Transverse colon (tissue), 4 donors: ENCODE results near the gene CD209. TPM values are rescaled to one million over a fixed set of nuclear protein-coding genes. Genes with fewer than 3 reads are reported as not detected.

Experiments
- DNase-seq: peaks from one replicate; pipeline ENCODE4 v3.0.0-alpha.2; 2019
- H3K27ac ChIP-seq, 4 donors: fragments of 200-600 bp; sonication (generic); 2 replicates each; pipeline ENCODE4 v1.5.1; 2016 to 2018; ENCODE audit warnings: inconsistent platforms in 4 of 4
- H3K27me3 ChIP-seq: fragments of 200-600 bp; sonication (generic); 2 replicates; pipeline ENCODE4 v1.5.1; 2017; ENCODE audit warnings: inconsistent platforms
- H3K36me3 ChIP-seq, 4 donors: fragments of 200-600 bp; sonication (generic); 2 replicates each; pipeline ENCODE4 v1.5.1; 2017 to 2019; ENCODE audit warnings: inconsistent platforms in 4 of 4
- H3K4me1 ChIP-seq, 4 donors: fragments of 200-600 bp; sonication (generic); 2 replicates each; pipeline ENCODE4 v1.5.1; 2017 to 2020; ENCODE audit warnings: inconsistent platforms in 4 of 4
- H3K4me3 ChIP-seq, 4 donors: fragments of 200-600 bp; sonication (generic); 1 replicate in 1 of 4; 2 replicates in 3 of 4; pipeline versions ENCODE4 v1.5.1 to v1.6.1; 2017 to 2019; ENCODE audit warnings: inconsistent platforms in 4 of 4
- H3K9me3 ChIP-seq, 2 donors: fragments of 200-600 bp; sonication (generic); 2 replicates each; pipeline ENCODE4 v1.5.1; 2017 to 2019; ENCODE audit warnings: inconsistent platforms in 2 of 2
- CTCF ChIP-seq, 5 experiments: fragments of 200-600 bp in 3 of 5; fragments of 450-650 bp in 2 of 5; sonication (generic) in 3 of 5; IDR thresholded peaks; 1 replicate in 2 of 5; 2 replicates in 3 of 5; pipeline ENCODE4 v1.5.1; 2016 to 2017; ENCODE audit warnings: antibody characterized with exemption in 5 of 5, inconsistent platforms in 3 of 5, mild to moderate bottlenecking in 2 of 5, moderate library complexity in 1 of 5
- EP300 ChIP-seq: sonication (generic); formaldehyde crosslinking; IDR thresholded peaks from one replicate; pipeline ENCODE4 v1.6.1; 2017; ENCODE audit warnings: antibody characterized with exemption, low read depth
- POLR2A ChIP-seq: fragments of 450-650 bp; IDR thresholded peaks from one replicate; pipeline ENCODE4 v1.6.1; 2016; ENCODE audit warnings: antibody characterized with exemption, mild to moderate bottlenecking, moderate library complexity
- POLR2AphosphoS5 ChIP-seq, 3 donors: sonication (generic); formaldehyde crosslinking; IDR thresholded peaks; one replicate each; pipeline ENCODE4 v1.6.1; 2016; ENCODE audit warnings: antibody characterized with exemption in 3 of 3
- WGBS, 2 donors: methylation state at CpG; one replicate each; pipeline ENCODE4 v1.1.5; 2018; ENCODE audit warnings: low coverage in 1 of 2; 5-methylcytosine and 5-hydroxymethylcytosine counted together
- in situ Hi-C, 4 donors: fragments of 200-750 bp; cut with MboI; loops; one replicate each; pipeline versions ENCODE4 v1.15.0 to v1.15.1; 2017; ENCODE audit warnings: low sequenced_read_pairs in 3 of 4, low pct_ligation_motif_present in 1 of 4, low pct_unique_long_range_greater_than_20kb in 1 of 4
- intact Hi-C: fragments of 100-400 bp; cut with DNase I; formaldehyde crosslinking; loops from one replicate; pipeline ENCODE4 v1.15.1; 2023; ENCODE audit warnings: low total_unique reads
- total RNA-seq, 4 donors: library from RNA; depleted of rRNA; stranded (reverse); fragments of >200 nt; gene quantifications; one replicate each; pipeline ENCODE4 v1.1.0, GENCODE V29; 2016

Gene CD209
- total RNA-seq, 4 donors from 2014 or later, result 1.00 to 9.4 (median 4.4) TPM

- Histone ChIP-seq H3K4me1 (no peaks in the 10 kb centered on the region), H3K27ac (no peak overlapping the region), H3K4me3 (no peak overlapping the region), H3K9me3 (peaks cover 0 to 2% of the 10 kb centered on the region in 2 donors), H3K36me3 (no peaks in the 10 kb centered on the region), H3K27me3 (peaks cover 68% of the 10 kb centered on the region)
- no peak for DNase-seq
- in situ Hi-C loops, result no loop called here
- no peak for TF ChIP-seq POLR2A
- TF ChIP-seq POLR2AphosphoS5 (IDR thresholded peaks at IDR 0.05), result no peak
- no peak for TF ChIP-seq CTCF (IDR thresholded peaks at IDR 0.05)
- no peak for TF ChIP-seq EP300
- intact Hi-C loops, result no loop called here
- WGBS, 2 donors, result 42 to 49% methylated on average over 3 to 12 of the region's 12 CpGs
Observed at GRCh38 chr19:7781157-7781556, 33.8 kb upstream of the CD209 start.

GRCh38 chr19:7779631-7780486 is 32.5 kb upstream of the CD209 start:
- no peak overlapping the region for H3K4me3 ChIP-seq
- WGBS, 2 donors, result 81 to 87% methylated on average over 9 to 26 of the region's 26 CpGs
- H3K9me3 ChIP-seq, result peaks cover 0 to under 1% of the 10 kb centered on the region in 2 donors
- DNase-seq, result no peak
- H3K4me1 ChIP-seq, result no peaks in the 10 kb centered on the region
- in situ Hi-C loops, result no loop called here
- H3K27me3 ChIP-seq, result peaks cover 55% of the 10 kb centered on the region
- H3K27ac ChIP-seq, result no peak overlapping the region
- intact Hi-C loops, result no loop called here
- H3K36me3 ChIP-seq, result no peaks in the 10 kb centered on the region
- TF ChIP-seq CTCF (IDR thresholded peaks at IDR 0.05) (no peak), POLR2A (no peak), EP300 (no peak), POLR2AphosphoS5 (IDR thresholded peaks at IDR 0.05) (no peak)

GRCh38 chr19:7778081-7778480 is 30.7 kb upstream of the CD209 start:
- no peak for DNase-seq
- H3K27me3 ChIP-seq, result peaks cover 38% of the 10 kb centered on the region
- H3K27ac ChIP-seq, result no peak overlapping the region
- no peaks in the 10 kb centered on the region for H3K9me3 ChIP-seq
- no peak overlapping the region for H3K4me3 ChIP-seq
- H3K36me3 ChIP-seq, result no peaks in the 10 kb centered on the region
- WGBS, 2 donors, result 51 to 59% methylated on average over 4 to 5 of the region's 5 CpGs
- H3K4me1 ChIP-seq, result peaks cover 0 to 1% (median 0%) of the 10 kb centered on the region in 4 donors
- in situ Hi-C loops, result no loop called here
- intact Hi-C loops, result no loop called here
- TF ChIP-seq POLR2AphosphoS5 (IDR thresholded peaks at IDR 0.05) (no peak), EP300 (no peak), POLR2A (no peak), CTCF (IDR thresholded peaks at IDR 0.05) (no peak)

- Histone ChIP-seq H3K4me1 (peaks cover 0 to 8% (median 0%) of the 10 kb centered on the region in 4 donors), H3K9me3 (no peaks in the 10 kb centered on the region), H3K27me3 (peaks cover 15% of the 10 kb centered on the region), H3K4me3 (no peak overlapping the region), H3K36me3 (no peaks in the 10 kb centered on the region), H3K27ac (no peak overlapping the region)
- intact Hi-C loops, result no loop called here
- no peak for DNase-seq
- TF ChIP-seq POLR2A (no peak), CTCF (IDR thresholded peaks at IDR 0.05) (no peak), EP300 (no peak), POLR2AphosphoS5 (IDR thresholded peaks at IDR 0.05) (no peak)
- WGBS, 2 donors, result 88 to 93% methylated on average over 3 to 9 of the region's 9 CpGs
- in situ Hi-C loops, result no loop called here
Observed at GRCh38 chr19:7775761-7776160, 28.4 kb upstream of the CD209 start.
